ENCODE results near the gene ULK3.

The ULK3 gene

GRCh38 chr15:74885461-74885860 lies 42.5 kb upstream of the ULK3 start:
- H3K36me3 ChIP-seq (ENCODE audit: insufficient read depth) = no peaks in the 10 kb centered on the region
- H3K4me2 ChIP-seq = no peak overlapping the region
- H3K4me1 ChIP-seq (ENCODE audit: low read depth, poor library complexity, severe bottlenecking) = peaks cover 6% of the 10 kb centered on the region
- H3K27ac ChIP-seq = no peak overlapping the region
- no peak overlapping the region for H3K9ac ChIP-seq
- no peak overlapping the region for H2AFZ ChIP-seq (ENCODE audit: low read depth)
- no peaks in the 10 kb centered on the region for H4K20me1 ChIP-seq (ENCODE audit: insufficient read depth)
- no peak overlapping the region for H3K4me3 ChIP-seq (IDR thresholded peaks at IDR 0.05; ENCODE audit: insufficient read depth, low read depth, low read length)
- H3K27me3 ChIP-seq (ENCODE audit: insufficient read depth, low read depth) = no peaks in the 10 kb centered on the region
- TF ChIP-seq CTCF (conservative IDR thresholded peaks at IDR 0.05; ENCODE audit: low read depth, low read length) = no peak
- H3K79me2 ChIP-seq (ENCODE audit: insufficient read depth, low read depth) = no peaks in the 10 kb centered on the region

GRCh38 chr15:74884428-74885223 lies 41.7 kb upstream of the ULK3 start:
- TF ChIP-seq CTCF (conservative IDR thresholded peaks at IDR 0.05; ENCODE audit: low read depth, low read length) = no peak
- Histone ChIP-seq H3K27ac (no peak overlapping the region), H3K79me2 (ENCODE audit: insufficient read depth, low read depth) (no peaks in the 10 kb centered on the region), H4K20me1 (ENCODE audit: insufficient read depth) (no peaks in the 10 kb centered on the region), H3K4me2 (no peak overlapping the region), H3K27me3 (ENCODE audit: insufficient read depth, low read depth) (no peaks in the 10 kb centered on the region), H3K4me3 (IDR thresholded peaks at IDR 0.05; ENCODE audit: insufficient read depth, low read depth, low read length) (no peak overlapping the region), H3K9ac (no peak overlapping the region), H3K4me1 (ENCODE audit: low read depth, poor library complexity, severe bottlenecking) (peaks cover 4% of the 10 kb centered on the region), H3K36me3 (ENCODE audit: insufficient read depth) (no peaks in the 10 kb centered on the region), H2AFZ (ENCODE audit: low read depth) (no peak overlapping the region)

- TF ChIP-seq CTCF (conservative IDR thresholded peaks at IDR 0.05; ENCODE audit: low read depth, low read length) = no peak
- Histone ChIP-seq H3K4me2 (no peak overlapping the region), H3K79me2 (ENCODE audit: insufficient read depth, low read depth) (no peaks in the 10 kb centered on the region), H3K27ac (no peak overlapping the region), H3K36me3 (ENCODE audit: insufficient read depth) (no peaks in the 10 kb centered on the region), H3K4me3 (IDR thresholded peaks at IDR 0.05; ENCODE audit: insufficient read depth, low read depth, low read length) (no peak overlapping the region), H3K4me1 (ENCODE audit: low read depth, poor library complexity, severe bottlenecking) (no peaks in the 10 kb centered on the region), H4K20me1 (ENCODE audit: insufficient read depth) (no peaks in the 10 kb centered on the region), H3K9ac (no peak overlapping the region), H2AFZ (ENCODE audit: low read depth) (no peak overlapping the region), H3K27me3 (ENCODE audit: insufficient read depth, low read depth) (no peaks in the 10 kb centered on the region)
Measured at GRCh38 chr15:74882528-74882927, 39.6 kb upstream of the ULK3 start.

GRCh38 chr15:74878273-74878672 lies 35.3 kb upstream of the ULK3 start:
- Histone ChIP-seq H3K4me2 (no peak overlapping the region), H3K27me3 (ENCODE audit: insufficient read depth, low read depth) (no peaks in the 10 kb centered on the region), H2AFZ (ENCODE audit: low read depth) (no peak overlapping the region), H3K27ac (no peak overlapping the region), H3K79me2 (ENCODE audit: insufficient read depth, low read depth) (no peaks in the 10 kb centered on the region), H3K4me3 (IDR thresholded peaks at IDR 0.05; ENCODE audit: insufficient read depth, low read depth, low read length) (no peak overlapping the region), H3K4me1 (ENCODE audit: low read depth, poor library complexity, severe bottlenecking) (no peaks in the 10 kb centered on the region), H3K9ac (no peak overlapping the region), H4K20me1 (ENCODE audit: insufficient read depth) (no peaks in the 10 kb centered on the region), H3K36me3 (ENCODE audit: insufficient read depth) (no peaks in the 10 kb centered on the region)
- no peak for TF ChIP-seq CTCF (conservative IDR thresholded peaks at IDR 0.05; ENCODE audit: low read depth, low read length)

Measured in KMS-11 (cell line).